C4-2B (cell line): ENCODE data around the gene VSTM1.

Source experiments
- H3K27ac ChIP-seq: fragments of 450-650 bp; 2 replicates; pipeline ENCODE4 v1.5.1; 2017
- ZFX ChIP-seq: fragments of 450-650 bp; IDR thresholded peaks from 2 replicates; pipeline ENCODE4 v1.6.1; 2017
- TF ChIP-seq, protein P1 (sequence below): fragments of 450-650 bp; conservative IDR thresholded peaks from 2 replicates; pipeline ENCODE4 v1.5.1; 2017; ENCODE audit warnings: mild to moderate bottlenecking

Gene VSTM1

GRCh38 chr19:54002495-54003315 lies 61.0 kb downstream of the VSTM1 start:
- no peak overlapping the region for H3K27ac ChIP-seq
- TF ChIP-seq, protein P1, sequence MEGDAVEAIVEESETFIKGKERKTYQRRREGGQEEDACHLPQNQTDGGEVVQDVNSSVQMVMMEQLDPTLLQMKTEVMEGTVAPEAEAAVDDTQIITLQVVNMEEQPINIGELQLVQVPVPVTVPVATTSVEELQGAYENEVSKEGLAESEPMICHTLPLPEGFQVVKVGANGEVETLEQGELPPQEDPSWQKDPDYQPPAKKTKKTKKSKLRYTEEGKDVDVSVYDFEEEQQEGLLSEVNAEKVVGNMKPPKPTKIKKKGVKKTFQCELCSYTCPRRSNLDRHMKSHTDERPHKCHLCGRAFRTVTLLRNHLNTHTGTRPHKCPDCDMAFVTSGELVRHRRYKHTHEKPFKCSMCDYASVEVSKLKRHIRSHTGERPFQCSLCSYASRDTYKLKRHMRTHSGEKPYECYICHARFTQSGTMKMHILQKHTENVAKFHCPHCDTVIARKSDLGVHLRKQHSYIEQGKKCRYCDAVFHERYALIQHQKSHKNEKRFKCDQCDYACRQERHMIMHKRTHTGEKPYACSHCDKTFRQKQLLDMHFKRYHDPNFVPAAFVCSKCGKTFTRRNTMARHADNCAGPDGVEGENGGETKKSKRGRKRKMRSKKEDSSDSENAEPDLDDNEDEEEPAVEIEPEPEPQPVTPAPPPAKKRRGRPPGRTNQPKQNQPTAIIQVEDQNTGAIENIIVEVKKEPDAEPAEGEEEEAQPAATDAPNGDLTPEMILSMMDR: no peak
- no peak for TF ChIP-seq ZFX

GRCh38 chr19:54001496-54001895 lies 62.2 kb downstream of the VSTM1 start:
- no peak overlapping the region for H3K27ac ChIP-seq
- TF ChIP-seq, protein P1: no peak
- no peak for TF ChIP-seq ZFX

DNA sequence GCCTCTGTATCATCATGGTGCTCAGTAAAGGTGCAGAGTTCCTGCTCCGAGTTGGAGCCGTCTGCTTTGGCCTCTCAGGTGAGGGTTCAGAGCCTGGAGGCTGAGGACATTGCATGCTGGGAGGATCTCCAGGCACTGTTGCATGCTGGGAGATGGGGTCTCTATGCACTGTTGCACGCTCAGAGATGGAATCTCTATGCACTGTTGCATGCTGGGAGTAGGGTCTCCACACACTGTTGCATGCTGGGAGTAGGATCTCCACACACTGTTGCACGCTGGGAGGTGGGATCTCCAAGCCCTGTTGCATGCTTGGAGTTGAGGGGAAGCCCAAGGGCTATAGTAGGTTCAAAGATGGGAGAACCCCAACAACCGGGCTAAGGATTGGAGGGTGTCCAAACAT lies 64.0 kb downstream of the VSTM1 start:
- no peak overlapping the region for H3K27ac ChIP-seq
- TF ChIP-seq, protein P1: no peak

GRCh38 chr19:53998223-53998622 lies 65.5 kb downstream of the VSTM1 start:
- no peak overlapping the region for H3K27ac ChIP-seq
- no peak for TF ChIP-seq ZFX
- TF ChIP-seq, protein P1: no peak

- TF ChIP-seq ZFX: no peak
- TF ChIP-seq, protein P1: no peak
- no peak overlapping the region for H3K27ac ChIP-seq
Observed at GRCh38 chr19:53994811-53995210, 68.9 kb downstream of the VSTM1 start.

DNA sequence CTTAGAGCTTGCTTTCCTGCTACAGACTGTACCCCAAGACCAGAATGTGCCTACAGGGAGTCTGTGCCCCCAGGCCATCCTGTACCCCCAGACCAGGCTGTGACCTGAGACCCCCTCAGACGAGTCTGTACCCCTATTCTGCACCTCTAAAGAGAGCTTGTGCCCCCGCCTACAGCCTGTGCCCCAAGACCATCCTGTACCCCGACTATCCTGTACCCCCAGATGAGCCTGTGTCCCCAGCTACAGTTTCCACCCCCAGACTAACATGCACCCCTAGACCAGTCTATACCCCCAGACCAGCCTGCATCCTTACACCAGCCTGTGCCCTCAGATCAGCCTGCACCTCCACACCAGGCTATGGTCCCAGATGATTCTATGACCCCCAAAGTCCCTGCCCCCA lies 70.2 kb downstream of the VSTM1 start:
- H3K27ac ChIP-seq: no peak overlapping the region
- TF ChIP-seq ZFX: no peak
- TF ChIP-seq, protein P1: no peak

DNA sequence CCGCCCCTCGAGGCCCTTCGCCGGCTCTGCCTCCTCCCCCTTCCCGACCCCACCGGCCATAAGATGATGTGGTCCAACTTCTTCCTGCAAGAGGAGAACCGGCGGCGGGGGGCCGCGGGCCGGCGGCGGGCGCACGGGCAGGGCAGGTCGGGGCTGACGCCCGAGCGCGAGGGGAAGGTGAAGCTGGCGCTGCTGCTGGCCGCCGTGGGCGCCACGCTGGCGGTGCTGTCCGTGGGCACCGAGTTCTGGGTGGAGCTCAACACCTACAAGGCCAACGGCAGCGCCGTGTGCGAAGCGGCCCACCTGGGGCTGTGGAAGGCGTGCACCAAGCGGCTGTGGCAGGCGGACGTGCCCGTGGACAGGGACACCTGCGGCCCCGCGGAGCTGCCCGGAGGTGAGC lies 70.9 kb downstream of the VSTM1 start:
- H3K27ac ChIP-seq: no peak overlapping the region
- TF ChIP-seq, protein P1: no peak
- TF ChIP-seq ZFX: no peak
